HG03520 (cell line): Measurements from ENCODE around the gene TTC13.
"Not testable (repeated sequence)": the region's sequence is repeated elsewhere in the genome, so short reads cannot be mapped to it uniquely, and the experiment has no call there.

Experiments used
- ATAC-seq: cut with Tn5 transposase; IDR thresholded peaks from one replicate; pipeline ENCODE4 v1.9.1; 2021; ENCODE audit warnings: mild to moderate bottlenecking, moderate library complexity; ENCODE audit not compliant: unreplicated experiment

Gene TTC13

GRCh38 chr1:230978491-230979388 lies at the start of gene TTC13, which contains the start of gene ARV1:
Gene TTC13, minus strand, starts transcription at chr1:230978861. Its CDS starts 31 bp downstream, at chr1:230978830.
Gene ARV1, plus strand, starts transcription at chr1:230979094. Its CDS starts 12 bp downstream, at chr1:230979106.
- ATAC-seq = peak; percentile 91

DNA sequence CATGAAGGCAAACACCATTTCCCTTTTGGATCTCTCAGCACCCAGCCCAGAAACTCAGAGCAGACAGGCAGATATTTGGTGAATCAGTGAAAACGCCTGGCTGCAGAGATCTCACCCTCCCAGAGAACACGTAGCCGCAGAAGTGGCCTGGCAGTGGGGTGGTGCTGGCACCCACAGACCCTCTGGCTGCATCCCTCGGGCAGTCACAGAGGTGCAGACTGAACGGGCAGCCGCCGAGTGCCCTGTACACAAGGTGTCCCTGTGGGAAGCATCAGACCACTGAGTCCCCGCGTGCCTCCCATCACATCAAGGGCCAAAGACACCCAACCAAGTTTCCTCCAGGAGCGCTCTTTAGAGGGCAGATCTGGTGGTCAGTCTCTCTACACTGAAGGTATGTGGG lies 49.3 kb upstream of the TTC13 start:
- no peak for ATAC-seq

- ATAC-seq = no peak
These were observed 48.7 kb upstream of the TTC13 start for GRCh38 chr1:231027136-231027925.

- ATAC-seq = no peak
These were observed 47.9 kb upstream of the TTC13 start for GRCh38 chr1:231026576-231026975.

- ATAC-seq = no peak
These were observed 44.5 kb upstream of the TTC13 start for GRCh38 chr1:231023150-231023549.

- not testable (repeated sequence) for ATAC-seq
These were observed 43.9 kb upstream of the TTC13 start for GRCh38 chr1:231022543-231022942.

GRCh38 chr1:231021540-231022031 lies 42.9 kb upstream of the TTC13 start:
- no peak for ATAC-seq

- no peak for ATAC-seq
These were observed 42.2 kb upstream of the TTC13 start for GRCh38 chr1:231020816-231021215.

GRCh38 chr1:231020139-231020601 lies 41.5 kb upstream of the TTC13 start:
- no peak for ATAC-seq

DNA sequence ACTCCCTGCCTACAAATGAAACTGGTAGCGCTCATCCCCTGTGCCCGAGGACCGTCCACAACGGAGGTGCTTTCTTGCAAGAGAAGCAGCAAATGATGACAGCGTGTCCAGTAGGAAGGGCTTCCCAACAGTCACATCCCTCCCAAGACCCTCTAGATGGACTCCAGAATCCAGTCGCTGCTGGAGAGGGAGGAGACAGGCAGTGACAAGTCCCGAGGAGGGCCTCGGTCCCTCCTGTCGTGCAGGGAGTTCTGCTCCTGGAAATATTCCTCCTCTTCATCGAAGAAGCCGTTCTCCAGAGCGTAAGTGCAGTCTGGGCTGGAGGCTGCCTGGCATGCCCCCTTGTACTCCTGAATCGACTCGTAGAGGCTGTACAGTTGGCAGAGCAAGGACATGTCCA lies 41.0 kb upstream of the TTC13 start:
- ATAC-seq = no peak

DNA sequence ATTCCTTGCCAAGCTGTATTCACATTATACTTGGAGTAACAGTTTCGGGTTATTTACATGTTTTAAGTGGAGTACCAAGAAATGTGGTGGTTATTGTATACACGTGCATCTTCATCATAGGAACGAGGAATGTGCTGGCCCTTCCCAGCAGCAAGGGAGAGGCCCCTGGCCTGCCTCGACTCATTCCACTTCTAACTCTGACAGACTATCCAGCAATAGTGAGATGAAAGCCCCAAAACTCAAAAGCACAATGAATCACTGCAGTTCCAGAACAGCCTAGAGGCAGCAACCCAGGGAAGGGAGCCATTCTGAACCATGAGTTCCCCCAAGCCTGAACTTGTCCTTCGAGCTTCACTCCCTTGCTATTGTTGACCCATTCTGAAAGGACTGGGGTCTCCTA lies 38.3 kb upstream of the TTC13 start:
- no peak for ATAC-seq

GRCh38 chr1:231016234-231016633 lies 37.6 kb upstream of the TTC13 start:
- no peak for ATAC-seq

GRCh38 chr1:231013391-231014015 lies 34.8 kb upstream of the TTC13 start:
- no peak for ATAC-seq

GRCh38 chr1:231011963-231012362 lies 33.3 kb upstream of the TTC13 start:
- ATAC-seq = no peak

- no peak for ATAC-seq
These were observed 32.7 kb upstream of the TTC13 start for GRCh38 chr1:231011360-231011759.

- not testable (repeated sequence) for ATAC-seq
These were observed 28.9 kb upstream of the TTC13 start for GRCh38 chr1:231007535-231007934.

GRCh38 chr1:231001892-231002291 lies 23.2 kb upstream of the TTC13 start:
- no peak for ATAC-seq

DNA sequence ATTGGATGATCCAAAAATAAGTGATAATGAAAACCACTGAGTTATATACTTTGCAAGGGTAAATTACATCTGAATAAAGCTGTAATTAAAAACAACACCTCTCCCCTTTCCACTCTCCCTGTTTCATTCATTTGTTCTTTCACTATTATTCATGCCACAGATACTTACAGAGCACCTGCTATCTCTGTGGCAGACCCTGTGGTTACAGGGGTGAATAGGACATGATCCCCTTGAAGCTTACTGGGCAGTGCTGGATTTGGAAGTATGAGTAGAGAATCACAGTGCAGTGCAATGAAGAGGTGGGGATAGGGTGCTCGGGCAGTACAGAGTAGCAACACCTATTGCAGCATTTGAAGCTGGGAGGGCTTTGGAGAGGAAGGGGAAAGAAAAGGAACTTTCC lies 22.0 kb upstream of the TTC13 start:
- no peak for ATAC-seq

GRCh38 chr1:231000201-231000600 lies 21.5 kb upstream of the TTC13 start:
- no peak for ATAC-seq

GRCh38 chr1:230994860-230995259 lies 16.2 kb upstream of the TTC13 start:
- no peak for ATAC-seq
